ENCODE data around the gene HPSE2.

HPSE2 gene

GRCh38 chr10:98533746-98534445, 701.8 kb downstream of the HPSE2 start:
- TF ChIP-seq FOXP2 (optimal IDR thresholded peaks at IDR 0.05; ENCODE audit: borderline replicate concordance, extremely low read depth, extremely low read length, insufficient read depth) (no peak), REST (IDR thresholded peaks at IDR 0.05; ENCODE audit: insufficient read depth in 1 of 2, low read depth in 2 of 2, low read length in 2 of 2) (no peak), SIN3A (IDR thresholded peaks at IDR 0.05; ENCODE audit: borderline replicate concordance, insufficient read depth, low read length) (no peak), TAF1 (IDR thresholded peaks at IDR 0.05; ENCODE audit: borderline replicate concordance, insufficient read depth, low read length) (no peak), POLR2AphosphoS5 (IDR thresholded peaks at IDR 0.05; ENCODE audit: low read depth, low read length) (no peak)

GRCh38 chr10:98533241-98533640, 702.4 kb downstream of the HPSE2 start:
- no peak for TF ChIP-seq POLR2AphosphoS5 (IDR thresholded peaks at IDR 0.05; ENCODE audit: low read depth, low read length)

GRCh38 chr10:98528805-98529183, 706.9 kb downstream of the HPSE2 start:
- no peak for TF ChIP-seq SIN3A (IDR thresholded peaks at IDR 0.05; ENCODE audit: borderline replicate concordance, insufficient read depth, low read length)
- TF ChIP-seq POLR2AphosphoS5 (IDR thresholded peaks at IDR 0.05; ENCODE audit: low read depth, low read length) = no peak
- TF ChIP-seq REST (IDR thresholded peaks at IDR 0.05; ENCODE audit: insufficient read depth in 1 of 2, low read depth in 2 of 2, low read length in 2 of 2) = no peak
- TF ChIP-seq FOXP2 (optimal IDR thresholded peaks at IDR 0.05; ENCODE audit: borderline replicate concordance, extremely low read depth, extremely low read length, insufficient read depth) = no peak

- TF ChIP-seq SIN3A (IDR thresholded peaks at IDR 0.05; ENCODE audit: borderline replicate concordance, insufficient read depth, low read length) (no peak), TAF1 (IDR thresholded peaks at IDR 0.05; ENCODE audit: borderline replicate concordance, insufficient read depth, low read length) (no peak), REST (IDR thresholded peaks at IDR 0.05; ENCODE audit: insufficient read depth in 1 of 2, low read depth in 2 of 2, low read length in 2 of 2) (no peak), FOXP2 (optimal IDR thresholded peaks at IDR 0.05; ENCODE audit: borderline replicate concordance, extremely low read depth, extremely low read length, insufficient read depth) (no peak), POLR2AphosphoS5 (IDR thresholded peaks at IDR 0.05; ENCODE audit: low read depth, low read length) (no peak)
These were observed 707.4 kb downstream of the HPSE2 start for GRCh38 chr10:98528166-98528804.

GRCh38 chr10:98525969-98526368, 709.7 kb downstream of the HPSE2 start:
- TF ChIP-seq SIN3A (IDR thresholded peaks at IDR 0.05; ENCODE audit: borderline replicate concordance, insufficient read depth, low read length) = no peak
- TF ChIP-seq REST (IDR thresholded peaks at IDR 0.05; ENCODE audit: insufficient read depth in 1 of 2, low read depth in 2 of 2, low read length in 2 of 2) = no peak
- TF ChIP-seq FOXP2 (optimal IDR thresholded peaks at IDR 0.05; ENCODE audit: borderline replicate concordance, extremely low read depth, extremely low read length, insufficient read depth) = no peak
- no peak for TF ChIP-seq POLR2AphosphoS5 (IDR thresholded peaks at IDR 0.05; ENCODE audit: low read depth, low read length)
- TF ChIP-seq TAF1 (IDR thresholded peaks at IDR 0.05; ENCODE audit: borderline replicate concordance, insufficient read depth, low read length) = no peak

Measured in PFSK-1 (cell line).